Measurements from ENCODE around the gene STX16.

STX16 gene

GRCh38 chr20:58614366-58614765 is 36.7 kb upstream of the STX16 start:
- H3K27ac ChIP-seq = peak overlapping the region; percentile 86
- TF ChIP-seq ZFX (IDR thresholded peaks at IDR 0.05) (no peak), CTCF (conservative IDR thresholded peaks at IDR 0.05) (no peak)

GRCh38 chr20:58614984-58615760 is 35.9 kb upstream of the STX16 start:
- peak overlapping the region; percentile 86 for H3K27ac ChIP-seq
- TF ChIP-seq ZFX (IDR thresholded peaks at IDR 0.05) (no peak), CTCF (conservative IDR thresholded peaks at IDR 0.05) (no peak)

GRCh38 chr20:58616411-58616810 is 34.7 kb upstream of the STX16 start:
- no peak for TF ChIP-seq ZFX (IDR thresholded peaks at IDR 0.05)
- TF ChIP-seq CTCF (conservative IDR thresholded peaks at IDR 0.05) = no peak
- peak overlapping the region; percentile 86; the same call in 1 of the 2 replicates for H3K27ac ChIP-seq

GRCh38 chr20:58617158-58617557 is 33.9 kb upstream of the STX16 start:
- H3K27ac ChIP-seq = no peak overlapping the region
- TF ChIP-seq CTCF (conservative IDR thresholded peaks at IDR 0.05) (no peak), ZFX (IDR thresholded peaks at IDR 0.05) (no peak)

- no peak overlapping the region for H3K27ac ChIP-seq
- TF ChIP-seq ZFX (IDR thresholded peaks at IDR 0.05) (no peak), CTCF (conservative IDR thresholded peaks at IDR 0.05) (no peak)
Observed at GRCh38 chr20:58618351-58619076, 32.6 kb upstream of the STX16 start.

- TF ChIP-seq ZFX (IDR thresholded peaks at IDR 0.05) (no peak), CTCF (conservative IDR thresholded peaks at IDR 0.05) (no peak)
- H3K27ac ChIP-seq = no peak overlapping the region
Observed at GRCh38 chr20:58619077-58619863, 31.8 kb upstream of the STX16 start.
